ENCODE results near the gene B4GALT2.

Gene B4GALT2

DNA sequence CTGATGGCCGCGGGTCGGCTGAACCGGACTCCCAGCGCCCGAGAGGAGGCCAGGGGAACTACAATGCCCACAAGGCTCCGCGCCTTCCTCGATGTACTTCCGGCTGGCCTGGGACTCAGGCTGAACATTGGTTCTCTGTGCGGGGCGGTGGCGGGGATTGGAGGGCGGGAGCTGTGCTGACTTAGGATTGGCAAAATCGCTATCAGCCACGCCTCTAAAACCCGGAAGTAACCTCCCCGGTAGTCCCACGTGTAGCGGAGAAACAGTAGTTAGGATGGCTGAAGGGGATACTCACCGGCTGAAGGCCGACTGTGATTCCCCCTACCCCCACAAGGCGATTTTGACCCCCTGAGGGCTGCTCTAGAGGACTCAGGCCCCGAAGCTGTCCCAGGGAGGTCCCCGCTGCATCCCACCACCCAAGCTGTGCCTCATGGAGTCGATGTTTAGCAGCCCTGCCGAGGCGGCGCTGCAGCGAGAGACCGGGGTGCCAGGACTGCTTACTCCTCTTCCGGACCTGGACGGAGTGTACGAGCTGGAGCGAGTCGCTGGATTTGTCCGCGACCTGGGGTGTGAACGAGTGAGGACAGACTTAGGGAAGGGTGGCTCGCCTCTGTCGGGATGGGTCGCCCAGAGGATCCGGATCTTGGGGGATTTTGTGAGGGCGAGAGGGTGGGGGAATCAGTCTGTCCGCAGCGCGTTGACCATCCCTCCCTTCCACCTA, 9.1 kb upstream of the B4GALT2 start, which contains the start of gene DPH2:
DPH2 (plus strand) TSS at position 265 of the 721 bp plus-strand sequence; CDS start at position 431, 166 bp downstream.
- DNase-seq: peak; percentile 77 to 91 (median 86)

DNA sequence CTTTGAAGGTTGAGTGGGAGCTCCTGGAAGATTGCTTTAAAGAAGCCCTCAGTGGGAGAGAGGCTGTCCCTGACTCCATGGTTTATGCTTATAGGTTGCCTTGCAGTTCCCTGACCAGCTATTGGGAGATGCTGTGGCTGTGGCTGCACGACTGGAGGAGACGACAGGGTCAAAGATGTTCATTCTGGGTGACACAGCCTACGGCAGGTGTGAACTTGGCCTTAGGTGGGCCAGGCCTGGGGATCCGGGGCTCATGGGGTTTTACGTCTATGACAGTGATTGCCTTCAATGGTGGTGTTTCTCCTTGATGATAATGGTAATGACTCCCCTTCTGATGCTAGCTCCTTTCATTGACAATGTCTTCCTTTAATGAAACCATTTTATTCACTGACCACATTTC, 8.5 kb upstream of the B4GALT2 start:
- DNase-seq: no peak

DNA sequence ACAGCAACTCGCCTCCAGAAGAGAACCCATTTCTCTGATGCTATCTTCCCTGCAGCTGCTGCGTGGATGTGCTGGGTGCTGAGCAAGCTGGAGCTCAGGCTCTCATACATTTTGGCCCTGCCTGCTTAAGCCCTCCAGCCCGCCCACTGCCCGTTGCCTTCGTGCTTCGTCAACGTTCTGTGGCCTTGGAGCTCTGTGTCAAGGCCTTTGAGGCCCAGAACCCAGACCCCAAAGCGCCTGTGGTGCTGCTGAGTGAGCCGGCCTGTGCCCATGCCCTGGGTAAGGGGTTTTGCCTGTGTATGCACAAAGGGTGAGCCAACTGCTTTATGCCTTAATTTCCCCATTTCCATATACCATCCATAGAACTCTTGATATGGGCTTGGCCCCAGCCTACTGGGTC, 8.1 kb upstream of the B4GALT2 start:
- DNase-seq: no peak

DNA sequence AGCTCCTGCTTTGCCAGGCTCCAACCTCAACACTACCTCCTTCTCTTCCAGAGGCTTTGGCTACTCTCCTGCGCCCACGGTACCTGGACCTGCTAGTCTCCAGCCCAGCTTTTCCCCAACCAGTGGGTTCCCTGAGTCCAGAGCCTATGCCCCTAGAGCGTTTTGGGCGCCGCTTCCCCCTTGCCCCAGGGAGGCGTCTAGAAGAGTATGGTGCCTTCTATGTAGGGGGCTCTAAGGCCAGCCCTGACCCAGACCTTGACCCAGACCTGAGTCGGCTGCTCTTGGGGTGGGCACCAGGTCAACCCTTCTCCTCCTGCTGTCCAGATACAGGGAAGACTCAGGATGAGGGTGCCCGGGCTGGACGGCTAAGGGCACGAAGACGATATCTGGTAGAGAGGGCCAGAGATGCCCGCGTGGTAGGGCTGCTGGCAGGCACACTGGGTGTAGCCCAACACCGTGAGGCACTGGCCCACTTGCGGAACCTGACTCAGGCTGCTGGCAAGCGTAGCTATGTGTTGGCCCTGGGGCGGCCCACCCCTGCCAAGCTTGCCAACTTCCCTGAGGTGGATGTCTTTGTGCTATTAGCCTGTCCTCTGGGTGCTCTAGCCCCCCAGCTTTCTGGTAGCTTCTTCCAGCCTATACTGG, 7.6 kb upstream of the B4GALT2 start:
- DNase-seq: no peak

DNA sequence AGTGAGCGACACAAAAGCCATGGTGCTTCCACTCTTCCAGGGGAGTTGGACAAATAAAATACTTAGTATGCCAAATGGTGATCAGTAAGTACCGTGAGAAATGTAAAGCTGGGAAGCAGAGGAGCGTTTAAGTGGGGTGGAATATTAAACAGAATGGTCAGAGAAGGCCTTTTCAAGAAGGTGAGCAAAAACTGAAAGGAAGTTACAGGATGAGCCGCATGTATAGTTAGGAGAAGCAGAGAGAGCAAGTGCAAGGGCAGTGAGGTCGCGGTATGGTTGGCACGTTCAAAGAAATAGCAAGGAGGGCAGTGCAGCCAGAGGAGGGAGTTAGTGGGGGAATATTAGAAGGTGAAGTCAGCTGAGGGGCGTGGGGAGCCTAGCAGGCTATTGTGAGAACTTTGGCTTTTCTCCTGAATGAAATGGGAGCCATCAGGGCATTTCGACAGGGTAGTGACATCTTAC, 5.0 kb upstream of the B4GALT2 start:
- DNase-seq: no peak

DNA sequence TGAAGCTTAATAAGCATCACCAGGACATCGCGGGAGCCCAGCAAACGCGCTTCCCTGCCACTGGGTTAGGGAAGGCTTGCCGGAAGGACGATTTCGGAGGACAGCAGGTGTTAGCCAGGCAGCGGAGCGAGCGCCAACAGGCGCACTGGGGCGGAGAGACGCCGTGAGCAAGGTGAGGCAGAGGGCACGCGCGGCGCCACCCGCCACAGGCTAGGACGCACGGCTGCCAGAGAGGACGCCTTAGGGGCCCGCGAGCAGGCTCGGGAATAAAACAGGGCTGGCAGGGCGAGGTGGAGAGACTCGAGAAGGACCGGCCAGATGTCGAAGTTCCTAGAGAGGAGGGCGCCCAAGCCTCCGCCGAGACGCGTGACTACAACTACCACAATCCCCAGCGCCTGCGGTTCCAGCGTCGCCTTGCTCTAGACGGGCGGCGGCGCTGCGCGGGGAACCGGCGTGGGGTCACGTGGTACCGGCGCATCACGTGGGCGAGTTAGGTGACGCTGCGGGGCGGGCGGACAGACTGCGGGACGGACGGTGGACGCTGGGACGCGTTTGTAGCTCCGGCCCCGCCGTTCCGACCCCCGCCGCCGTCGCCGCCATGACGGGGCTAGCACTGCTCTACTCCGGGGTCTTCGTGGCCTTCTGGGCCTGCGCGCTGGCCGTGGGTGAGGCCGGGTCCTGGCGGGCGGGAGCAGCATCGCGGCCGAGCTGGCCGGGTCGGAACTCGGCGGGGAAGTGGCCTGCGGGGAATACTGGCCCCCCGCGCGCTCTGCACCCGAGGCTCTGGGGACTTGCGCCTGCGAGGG, 4.4 kb upstream of the B4GALT2 start, which contains the start of gene ATP6V0B:
ATP6V0B (plus strand) TSS at position 518 of the 806 bp plus-strand sequence; CDS start at position 599, 81 bp downstream.
- DNase-seq: peak; percentile 82 to 91 (median 87)

DNA sequence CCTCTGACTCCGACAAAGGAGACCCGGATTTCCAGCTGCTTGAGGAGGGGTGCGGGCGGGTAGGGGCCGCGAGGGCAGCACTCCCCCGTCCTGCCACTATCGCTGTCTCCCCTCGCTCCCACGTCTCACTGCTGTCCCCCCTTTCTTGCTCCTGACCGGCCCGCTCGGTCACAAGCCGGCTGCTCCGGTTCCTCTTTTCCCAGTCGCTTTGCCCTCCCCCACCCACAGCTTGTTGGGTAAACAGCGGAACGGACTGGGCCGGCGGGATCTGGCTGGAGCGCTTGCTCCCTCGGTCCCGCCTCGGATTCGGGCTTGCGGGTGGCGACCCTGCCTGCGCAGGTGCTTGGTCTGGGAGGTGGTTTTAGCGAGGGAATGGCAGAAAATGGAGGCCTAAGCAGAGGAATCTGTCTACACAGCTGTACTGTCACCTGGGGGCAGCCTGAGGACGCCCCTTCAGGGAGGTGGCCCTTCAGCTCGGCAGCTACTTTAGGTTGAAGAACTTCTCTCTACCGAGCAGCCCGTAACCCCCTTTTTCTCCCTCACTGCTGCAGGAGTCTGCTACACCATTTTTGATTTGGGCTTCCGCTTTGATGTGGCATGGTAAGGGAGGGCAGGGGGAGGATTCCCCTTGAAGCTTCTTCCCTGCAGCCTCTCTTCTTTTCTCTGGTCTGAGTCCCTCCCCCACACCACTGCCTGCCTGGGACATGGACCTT, 3.6 kb upstream of the B4GALT2 start:
- DNase-seq: peak in 1 of 4 experiments; percentile 26

DNA sequence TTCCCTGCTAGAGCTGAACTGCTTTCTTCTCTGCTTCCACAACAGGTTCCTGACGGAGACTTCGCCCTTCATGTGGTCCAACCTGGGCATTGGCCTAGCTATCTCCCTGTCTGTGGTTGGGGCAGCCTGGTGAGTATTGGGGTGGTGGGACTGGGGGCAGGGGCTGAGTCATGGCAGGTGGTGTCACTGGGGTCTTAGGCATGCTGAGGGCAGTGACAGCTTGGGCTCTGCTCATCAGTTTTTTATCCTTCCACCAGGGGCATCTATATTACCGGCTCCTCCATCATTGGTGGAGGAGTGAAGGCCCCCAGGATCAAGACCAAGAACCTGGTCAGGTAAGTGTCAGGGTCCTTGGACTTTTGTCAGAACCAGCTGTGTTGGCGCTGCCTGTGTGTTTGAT, 3.0 kb upstream of the B4GALT2 start:
- DNase-seq: no peak

DNA sequence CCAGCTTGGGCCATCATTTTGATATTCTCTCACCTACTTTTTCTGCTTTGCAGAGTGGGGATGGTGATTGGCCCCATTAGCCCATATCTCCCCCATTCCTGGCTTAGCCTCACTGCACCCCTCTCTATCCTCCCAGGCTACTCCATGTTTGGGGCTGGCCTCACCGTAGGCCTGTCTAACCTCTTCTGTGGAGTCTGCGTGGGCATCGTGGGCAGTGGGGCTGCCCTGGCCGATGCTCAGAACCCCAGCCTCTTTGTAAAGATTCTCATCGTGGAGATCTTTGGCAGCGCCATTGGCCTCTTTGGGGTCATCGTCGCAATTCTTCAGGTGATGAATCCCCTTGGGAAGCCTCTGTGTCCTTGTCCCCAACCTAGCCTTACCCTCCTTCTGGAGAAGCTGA, 2.1 kb upstream of the B4GALT2 start:
- DNase-seq: no peak

DNA sequence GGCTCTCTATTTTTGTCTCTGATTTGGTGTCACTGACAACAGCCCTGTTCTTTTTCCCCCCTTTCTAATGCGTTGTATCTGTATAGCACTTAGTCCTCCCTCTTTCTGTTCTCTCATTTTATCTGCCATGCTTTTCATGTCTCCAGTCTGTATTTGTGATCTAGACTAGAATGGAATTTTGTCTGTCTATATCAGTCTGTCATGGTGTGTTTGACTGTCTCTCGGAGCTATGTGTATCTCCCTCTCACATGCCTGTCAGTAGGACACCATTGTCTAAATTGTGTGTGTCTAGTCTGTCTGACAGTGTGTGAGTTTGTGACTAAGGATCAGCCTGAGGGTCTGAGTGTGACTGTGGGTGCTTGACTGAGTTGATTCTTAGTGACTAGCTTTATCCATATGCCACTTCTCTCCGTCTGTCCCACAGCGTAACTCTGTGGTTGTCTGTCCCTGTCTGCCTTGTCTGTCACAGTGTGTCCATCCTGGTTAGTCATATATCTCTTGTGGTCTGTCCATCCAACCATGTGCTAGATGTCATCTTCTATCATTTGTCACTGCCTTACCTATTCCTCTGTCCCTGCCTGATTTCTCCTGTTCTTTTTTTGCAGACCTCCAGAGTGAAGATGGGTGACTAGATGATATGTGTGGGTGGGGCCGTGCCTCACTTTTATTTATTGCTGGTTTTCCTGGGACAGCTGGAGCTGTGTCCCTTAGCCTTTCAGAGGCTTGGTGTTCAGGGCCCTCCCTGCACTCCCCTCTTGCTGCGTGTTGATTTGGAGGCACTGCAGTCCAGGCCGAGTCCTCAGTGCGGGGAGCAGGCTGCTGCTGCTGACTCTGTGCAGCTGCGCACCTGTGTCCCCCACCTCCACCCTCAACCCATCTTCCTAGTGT, 1.4 kb upstream of the B4GALT2 start:
- no peak for DNase-seq

DNA sequence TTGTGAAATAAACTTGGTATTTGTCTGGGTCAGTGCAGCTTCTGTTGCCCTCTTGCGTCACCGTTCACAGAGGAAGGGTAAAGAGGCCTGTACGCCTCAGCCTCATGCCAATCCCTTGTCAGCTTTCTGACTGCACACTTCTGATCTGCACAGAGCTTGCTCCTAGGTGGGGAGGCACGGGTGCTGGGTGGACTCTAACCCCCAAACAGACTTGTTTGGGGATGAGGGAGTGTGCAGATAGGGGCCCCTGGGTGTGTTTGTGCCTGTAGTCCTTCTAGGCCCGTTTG, 803 bp upstream of the B4GALT2 start:
- no peak for DNase-seq

DNA sequence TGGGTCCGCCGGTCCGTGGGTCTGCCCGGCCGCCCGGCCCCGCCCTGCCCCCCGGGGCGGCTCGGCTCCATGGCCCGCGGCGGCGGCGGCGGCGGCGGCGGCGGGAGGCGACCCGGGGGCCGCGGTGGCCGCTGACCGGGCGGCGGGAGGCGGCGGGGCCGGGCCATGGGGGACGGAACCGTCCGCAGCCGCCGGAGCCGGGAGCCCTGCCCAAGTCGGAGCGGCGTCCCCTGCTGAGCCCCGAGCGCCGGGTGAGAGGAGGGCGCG, 184 bp downstream of the B4GALT2 start:
- no peak for DNase-seq

DNA sequence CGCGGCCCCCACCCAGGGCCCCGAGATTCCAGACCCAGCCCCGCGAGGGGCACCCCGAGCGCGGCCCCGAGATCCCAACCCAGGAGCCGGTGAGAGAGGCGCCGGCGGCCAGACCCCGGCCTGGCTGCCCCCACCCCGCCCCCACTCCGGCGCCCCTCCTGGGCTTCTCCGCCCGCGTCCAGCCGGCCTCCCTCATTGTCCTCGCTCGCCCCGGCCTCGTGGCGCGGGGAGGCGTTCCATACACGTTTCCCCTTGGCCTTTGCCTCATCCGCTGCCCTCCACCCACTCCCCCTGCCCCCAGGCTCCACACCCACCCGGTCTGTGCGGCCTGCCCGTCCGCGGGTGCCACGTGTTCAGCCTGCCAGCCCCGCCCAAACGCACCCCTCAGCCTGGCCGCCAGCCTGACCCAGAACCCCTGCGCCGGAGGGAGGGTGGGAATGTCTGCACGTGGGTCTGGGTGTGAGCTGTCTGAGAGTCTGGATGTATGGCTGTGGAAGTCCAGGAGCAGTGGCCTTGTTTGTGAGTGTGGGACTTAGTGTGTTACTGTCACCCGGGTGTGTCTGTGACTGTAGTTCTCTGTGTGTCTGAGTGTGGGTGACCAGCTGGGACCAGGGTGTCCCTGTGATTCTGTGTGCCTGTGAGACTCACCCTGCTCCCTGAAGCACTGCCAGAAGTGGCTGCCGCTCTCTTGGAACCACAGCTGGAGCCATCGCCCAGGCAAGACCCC, 681 bp downstream of the B4GALT2 start:
- DNase-seq: no peak

DNA sequence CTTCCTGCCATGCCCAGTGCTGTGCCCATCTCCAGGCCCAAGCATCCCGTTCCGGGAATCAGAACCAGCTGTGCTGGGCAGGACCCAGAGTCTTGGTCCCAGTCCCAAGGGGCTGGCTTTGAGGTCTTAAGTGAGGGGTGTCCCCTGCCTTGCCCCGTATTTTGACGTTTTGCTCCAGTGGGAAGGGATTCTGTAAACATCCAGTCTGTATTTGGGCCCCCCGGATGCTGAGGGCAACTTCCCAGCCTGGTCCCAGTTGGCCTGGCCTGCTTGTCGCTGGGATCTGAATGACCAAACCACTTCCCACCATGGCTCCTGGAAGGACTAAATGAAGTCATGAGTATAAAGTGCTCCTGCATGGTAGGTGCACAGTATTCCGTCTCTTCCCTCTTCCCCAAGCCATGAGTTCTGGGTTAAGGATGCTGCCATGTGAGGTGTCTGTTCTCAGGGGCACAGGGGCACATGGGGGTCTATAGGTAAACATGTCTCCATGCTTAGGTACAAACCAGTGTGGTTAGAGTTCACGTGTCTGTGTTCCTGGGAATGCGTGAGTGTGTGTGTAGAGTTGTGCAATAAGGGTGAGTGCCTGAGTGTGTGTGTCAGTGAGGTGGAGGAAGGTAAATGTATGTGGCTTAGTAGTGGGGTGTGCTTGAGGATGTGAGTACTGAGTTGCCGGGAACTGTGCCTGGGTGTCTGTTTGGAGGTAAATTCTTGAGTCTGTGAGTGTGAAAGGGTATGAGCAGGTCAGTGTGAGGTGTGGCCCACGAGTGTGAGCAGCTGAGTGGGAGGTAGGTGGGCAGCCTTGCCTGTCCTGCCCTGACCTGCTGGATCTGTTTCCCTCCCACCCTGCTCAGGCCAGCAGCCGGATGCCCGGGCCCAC, 1.5 kb downstream of the B4GALT2 start:
- no peak for DNase-seq

DNA sequence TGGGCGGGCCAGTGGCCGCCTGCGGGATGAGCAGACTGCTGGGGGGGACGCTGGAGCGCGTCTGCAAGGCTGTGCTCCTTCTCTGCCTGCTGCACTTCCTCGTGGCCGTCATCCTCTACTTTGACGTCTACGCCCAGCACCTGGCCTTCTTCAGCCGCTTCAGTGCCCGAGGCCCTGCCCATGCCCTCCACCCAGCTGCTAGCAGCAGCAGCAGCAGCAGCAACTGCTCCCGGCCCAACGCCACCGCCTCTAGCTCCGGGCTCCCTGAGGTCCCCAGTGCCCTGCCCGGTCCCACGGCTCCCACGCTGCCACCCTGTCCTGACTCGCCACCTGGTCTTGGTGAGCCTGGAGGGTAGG, 2.1 kb downstream of the B4GALT2 start:
- DNase-seq: no peak

DNA sequence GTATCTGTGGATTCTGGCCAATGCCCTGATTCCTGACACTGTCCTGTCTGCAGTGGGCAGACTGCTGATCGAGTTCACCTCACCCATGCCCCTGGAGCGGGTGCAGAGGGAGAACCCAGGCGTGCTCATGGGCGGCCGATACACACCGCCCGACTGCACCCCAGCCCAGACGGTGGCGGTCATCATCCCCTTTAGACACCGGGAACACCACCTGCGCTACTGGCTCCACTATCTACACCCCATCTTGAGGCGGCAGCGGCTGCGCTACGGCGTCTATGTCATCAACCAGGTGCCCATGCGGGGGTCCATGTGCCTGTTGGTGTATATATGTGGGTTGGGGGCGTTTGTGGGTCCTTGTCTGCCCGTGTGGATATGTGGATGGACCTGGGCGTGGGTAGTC, 2.6 kb downstream of the B4GALT2 start:
- no peak for DNase-seq

DNA sequence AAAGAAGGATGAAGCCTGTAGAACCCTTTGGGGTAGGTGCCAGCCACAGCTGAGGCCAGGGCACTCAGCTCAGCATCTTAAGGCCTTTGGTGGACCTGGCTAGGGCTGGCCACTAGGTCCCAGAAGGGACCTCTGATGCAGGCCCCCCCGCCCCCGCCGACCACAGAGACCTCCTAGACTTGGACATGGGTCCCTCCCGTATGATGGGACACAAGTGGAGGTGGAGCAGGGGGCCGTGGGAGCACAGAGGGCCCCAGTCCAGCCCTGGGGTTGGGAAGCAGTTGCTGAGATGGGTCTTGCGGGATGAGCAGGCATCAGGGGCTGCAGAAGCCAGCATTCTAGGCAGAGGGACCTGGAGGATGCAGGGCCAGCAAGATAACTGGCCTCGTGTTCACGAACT, 3.2 kb downstream of the B4GALT2 start:
- DNase-seq: no peak

DNA sequence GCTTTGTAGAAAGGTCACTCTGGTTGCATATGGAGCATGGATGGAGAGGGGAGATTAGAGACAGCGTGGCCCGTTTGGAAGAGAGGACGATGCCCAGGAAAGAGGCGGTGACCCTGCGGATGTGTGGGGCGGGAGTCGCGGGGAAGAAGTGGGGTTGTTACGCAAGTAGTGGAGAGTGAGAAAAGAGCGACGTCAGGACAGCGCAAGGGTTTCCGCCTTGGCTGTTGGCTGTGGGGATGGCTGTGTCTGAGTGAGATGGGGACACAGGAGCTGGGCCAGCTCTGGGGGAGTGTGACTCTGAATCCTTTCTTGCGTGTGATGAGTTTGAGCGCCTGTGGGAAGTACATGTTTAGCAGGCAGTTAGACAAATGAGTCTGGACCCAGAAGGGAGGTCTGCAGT, 3.8 kb downstream of the B4GALT2 start:
- DNase-seq: no peak

DNA sequence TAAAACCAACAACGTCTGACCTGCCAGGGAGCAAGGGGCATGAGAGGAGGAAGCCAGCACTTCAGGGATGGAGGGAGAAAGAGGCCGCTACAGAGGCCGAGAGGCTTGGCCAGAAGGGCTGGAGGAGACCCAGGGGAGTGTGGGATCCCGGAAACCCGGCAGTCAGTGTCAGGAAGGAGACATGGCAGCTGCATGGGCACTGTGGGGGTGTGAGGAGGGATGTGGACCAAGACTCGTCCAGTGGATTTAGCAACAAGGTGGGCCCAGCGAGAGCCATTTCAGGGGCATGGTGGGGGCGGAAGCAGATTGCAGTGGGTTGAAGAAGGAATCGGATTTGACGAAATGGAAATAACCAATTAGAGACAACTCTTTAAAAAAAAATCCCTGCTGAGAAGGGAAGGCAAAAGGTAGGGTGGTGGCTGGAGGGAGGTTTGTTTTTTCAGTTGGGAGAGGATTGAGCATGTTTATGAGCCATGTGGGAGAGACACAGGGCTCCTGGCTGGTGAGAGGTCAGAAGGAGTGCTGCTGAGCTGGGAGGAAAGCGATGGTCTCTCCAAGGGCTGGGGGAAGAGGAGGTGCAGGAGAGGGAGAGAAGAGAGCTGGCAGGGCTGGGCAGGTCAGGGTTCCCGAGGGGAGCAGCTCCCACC, 4.4 kb downstream of the B4GALT2 start:
- DNase-seq: no peak

DNA sequence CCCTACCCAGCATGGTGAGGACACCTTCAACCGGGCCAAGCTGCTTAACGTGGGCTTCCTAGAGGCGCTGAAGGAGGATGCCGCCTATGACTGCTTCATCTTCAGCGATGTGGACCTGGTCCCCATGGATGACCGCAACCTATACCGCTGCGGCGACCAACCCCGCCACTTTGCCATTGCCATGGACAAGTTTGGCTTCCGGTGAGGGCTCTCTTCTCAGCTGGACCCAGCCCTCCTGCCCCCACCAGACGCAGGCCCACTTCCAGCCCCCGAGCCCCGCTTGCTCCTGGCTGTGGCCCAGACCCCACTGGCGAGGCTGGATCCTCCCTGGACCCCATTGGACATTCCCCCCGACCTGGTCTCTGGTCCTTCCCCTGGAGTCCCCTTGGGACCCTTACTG, 5.8 kb downstream of the B4GALT2 start:
- no peak for DNase-seq

All from activated naive CD4-positive, alpha-beta T cell (primary cell).